Fibroblast of skin of left quadriceps (primary cell): ENCODE results near the gene TNNI3K.

ENCODE experiments used
- DNase-seq, 2 experiments: peaks; one replicate each; pipeline ENCODE4 v3.0.0-alpha.2; 2013; ENCODE audit warnings: low read depth in 2 of 2

TNNI3K gene

DNA sequence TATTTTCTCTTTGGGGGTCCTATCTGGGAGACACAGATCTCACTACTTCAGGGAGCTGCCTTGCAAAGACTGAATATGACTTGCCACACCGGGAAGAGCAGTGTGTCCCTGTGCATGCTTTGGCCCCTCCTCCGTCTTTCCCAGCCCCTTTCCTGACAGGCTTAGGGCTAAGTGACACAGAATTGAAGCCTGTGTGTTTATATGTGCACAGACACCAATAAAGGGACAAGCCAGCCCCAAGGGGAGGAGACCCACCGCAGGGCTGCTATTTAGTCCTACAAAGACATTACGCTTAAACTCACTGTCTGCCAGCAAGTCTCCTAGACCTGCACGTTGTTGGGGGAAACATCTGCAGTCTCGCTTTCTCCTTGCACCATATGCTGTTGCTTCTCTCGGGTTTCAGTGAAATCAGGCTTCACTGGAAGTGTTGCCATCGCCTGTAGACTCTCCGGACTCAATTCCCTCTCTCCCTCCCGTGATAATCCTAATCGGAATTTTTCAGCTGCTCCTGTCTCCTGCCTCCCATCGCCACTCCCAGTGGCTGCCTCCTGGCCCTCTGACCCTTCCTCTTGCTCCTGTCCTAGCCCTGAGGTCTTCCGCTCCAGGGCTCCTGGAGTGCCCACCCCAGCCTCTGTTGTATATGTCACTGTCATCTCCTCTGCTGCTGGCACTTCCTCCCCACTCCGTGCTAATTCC is 335.8 kb downstream of the TNNI3K start:
- no peak for DNase-seq

DNA sequence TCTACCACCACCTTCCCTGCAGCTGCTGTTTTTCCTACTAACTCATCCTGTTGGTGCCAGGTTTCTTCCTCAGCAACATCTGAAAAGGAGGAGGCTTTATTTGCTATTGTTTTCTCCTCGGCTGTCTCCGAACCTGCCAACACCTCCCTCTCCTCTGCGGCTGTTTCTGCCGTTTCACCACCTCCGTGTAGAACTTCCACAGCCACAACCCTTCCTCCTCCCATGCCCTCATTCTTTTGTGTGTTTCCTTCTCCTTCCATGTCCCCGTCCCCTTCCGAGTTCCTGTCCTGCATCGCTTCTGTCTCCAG is 336.3 kb downstream of the TNNI3K start:
- no peak for DNase-seq

DNA sequence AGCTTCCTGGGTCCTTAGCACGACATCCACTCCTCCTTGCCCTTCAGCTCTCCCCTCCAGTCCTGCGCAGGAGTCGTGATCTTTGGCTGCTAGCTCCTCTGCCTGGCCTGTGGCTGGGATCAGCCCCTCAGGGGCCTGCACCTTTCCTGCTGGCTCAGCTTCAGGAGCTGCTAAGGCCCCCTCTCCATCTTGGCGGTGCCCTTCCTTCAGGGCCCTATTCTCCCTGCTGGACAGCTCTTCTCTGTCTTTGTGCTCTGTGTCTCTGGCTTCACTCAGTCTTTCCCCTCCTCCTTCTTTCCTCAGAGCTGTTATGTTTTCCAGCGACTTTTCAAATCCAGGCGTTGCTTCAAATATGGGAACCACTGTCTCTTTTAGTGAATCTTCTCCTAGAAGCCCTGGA is 336.7 kb downstream of the TNNI3K start:
- DNase-seq: no peak

DNA sequence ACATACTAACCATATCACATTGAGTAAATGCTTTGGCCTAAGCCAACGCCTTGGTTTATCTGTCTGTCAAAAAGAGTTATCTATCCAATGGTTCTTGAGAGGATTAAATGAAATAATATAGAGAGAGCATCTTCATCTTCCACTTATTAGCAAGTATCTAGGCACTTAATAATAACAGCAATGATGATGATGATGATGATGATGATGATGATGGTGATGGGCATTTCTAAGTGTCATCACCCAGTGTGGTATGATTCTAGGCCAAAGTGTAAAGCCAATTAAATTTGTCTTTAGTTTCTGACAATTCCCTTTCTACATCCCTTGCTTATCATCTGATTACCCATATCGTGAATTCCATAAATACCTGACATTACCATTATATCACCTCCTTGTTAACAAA is 342.9 kb downstream of the TNNI3K start:
- no peak for DNase-seq

DNA sequence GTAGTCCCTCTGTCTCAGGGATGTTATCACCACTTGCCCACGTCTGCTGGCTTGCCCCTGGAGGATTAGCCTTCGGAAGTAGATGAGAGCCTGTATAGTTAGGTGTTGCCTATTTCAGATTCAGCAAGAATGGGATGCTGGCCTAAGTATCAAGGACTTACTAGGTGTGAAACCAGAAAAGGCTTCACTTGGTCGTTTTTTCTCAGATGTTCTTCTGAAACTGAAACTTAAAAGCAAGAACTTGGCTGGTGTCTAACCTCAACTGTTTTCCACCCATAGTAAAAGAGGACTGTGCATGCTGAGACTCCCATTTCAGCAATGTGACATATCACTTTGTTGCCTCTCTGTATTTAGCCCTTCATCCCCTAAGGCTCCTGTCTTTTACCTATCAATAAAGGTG is 344.2 kb downstream of the TNNI3K start:
- DNase-seq: no peak

DNA sequence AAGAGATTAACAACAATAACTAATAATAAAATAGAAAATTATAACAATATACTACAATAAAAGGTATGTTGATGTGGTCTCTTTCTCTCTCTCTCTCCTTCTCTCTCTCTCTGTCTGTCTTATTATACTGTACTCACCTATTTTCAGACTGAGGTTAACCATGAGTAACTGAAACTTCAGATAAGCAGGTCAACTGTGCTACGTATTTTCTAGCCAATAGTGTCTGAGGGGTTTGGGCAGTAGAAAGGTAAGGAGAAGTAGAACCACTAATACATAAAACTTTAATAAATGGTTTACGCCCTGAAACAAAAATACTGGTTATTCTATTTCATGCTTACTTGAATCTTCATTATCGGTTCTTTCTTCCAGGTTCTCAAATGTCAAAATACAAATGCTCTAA is 348.2 kb downstream of the TNNI3K start:
- no peak for DNase-seq

DNA sequence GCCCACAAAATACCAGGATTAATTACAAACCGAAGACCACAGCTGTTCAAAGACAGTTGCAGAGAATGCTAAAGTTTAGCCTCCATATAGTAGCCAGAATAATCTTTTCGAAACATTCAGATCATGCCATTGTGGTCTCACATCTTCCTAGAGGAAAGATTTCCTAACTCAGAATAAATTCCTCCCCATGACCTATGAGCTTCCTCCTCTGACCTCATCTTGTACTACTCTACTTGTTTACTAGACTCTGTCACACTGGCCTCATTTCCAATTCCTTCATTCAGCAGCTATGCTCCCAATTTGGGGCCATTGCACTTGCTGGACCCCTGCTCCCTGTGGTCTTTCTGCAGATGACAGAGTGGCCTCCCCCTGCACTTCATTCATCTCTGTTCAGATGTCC is 349.0 kb downstream of the TNNI3K start:
- DNase-seq: no peak

DNA sequence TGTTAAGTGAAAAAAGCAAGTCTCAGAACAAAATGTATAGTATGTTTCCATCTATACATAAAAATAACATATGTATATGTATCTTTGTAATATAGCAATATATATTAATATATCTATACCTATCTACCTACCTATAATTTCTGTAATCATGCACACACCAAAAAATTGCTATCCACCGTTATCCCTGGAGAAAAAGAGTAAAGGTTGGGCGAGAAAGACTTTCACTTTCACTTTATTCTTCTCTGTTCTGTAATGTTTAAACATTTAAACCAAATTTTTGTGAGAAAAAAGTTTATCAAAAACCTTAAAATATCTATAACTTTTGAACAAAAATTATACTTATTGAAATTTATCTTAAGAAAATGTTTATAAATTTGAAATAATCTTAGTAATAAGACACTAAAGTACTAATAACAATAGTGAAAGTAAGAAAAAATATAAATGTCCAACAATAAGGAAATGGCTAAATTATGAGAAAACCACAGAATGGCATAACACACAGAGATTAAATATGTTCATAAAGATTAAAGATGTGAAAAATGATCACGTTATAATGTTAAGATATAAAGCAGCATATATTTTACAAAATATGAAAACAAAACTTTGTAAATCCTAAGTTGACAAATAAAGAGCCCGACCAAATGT is 351.2 kb downstream of the TNNI3K start:
- no peak for DNase-seq

DNA sequence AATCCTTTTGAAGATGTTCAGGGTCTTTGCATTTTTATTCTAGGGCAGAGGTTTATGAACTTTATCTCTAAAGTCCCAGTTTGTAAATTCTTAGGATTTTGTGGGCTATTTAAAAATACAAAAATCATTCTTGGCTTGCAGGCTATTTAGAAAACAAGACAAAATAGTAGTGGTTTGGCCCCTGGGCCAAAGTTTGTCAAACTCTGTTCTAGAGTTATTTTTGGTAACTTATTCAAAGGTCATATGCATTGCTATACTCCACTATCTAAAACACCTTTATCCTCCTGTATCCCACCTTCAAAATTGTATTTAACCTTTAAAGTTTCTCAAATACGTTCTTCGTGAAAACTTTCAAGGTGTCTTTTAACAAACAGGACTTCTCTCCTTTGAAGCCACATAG is 352.7 kb downstream of the TNNI3K start:
- no peak for DNase-seq

DNA sequence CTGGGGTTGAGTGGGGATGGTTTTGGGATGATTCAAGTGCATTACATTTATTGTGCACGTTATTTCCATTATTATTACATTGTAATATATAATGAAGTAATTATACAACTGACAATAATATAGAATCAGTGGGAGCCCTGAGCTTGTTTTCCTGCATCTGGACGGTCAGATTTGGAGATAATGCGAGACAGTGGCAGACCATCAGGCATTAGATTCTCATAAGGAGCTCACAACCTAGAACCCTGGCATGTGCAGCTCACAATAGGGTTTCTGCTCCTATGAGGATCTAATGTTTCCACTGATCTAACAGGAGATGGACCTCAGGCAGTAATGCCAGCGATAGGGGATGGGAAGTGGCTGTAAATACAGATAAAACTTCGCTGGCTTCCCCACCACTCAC is 355.1 kb downstream of the TNNI3K start:
- DNase-seq: no peak

DNA sequence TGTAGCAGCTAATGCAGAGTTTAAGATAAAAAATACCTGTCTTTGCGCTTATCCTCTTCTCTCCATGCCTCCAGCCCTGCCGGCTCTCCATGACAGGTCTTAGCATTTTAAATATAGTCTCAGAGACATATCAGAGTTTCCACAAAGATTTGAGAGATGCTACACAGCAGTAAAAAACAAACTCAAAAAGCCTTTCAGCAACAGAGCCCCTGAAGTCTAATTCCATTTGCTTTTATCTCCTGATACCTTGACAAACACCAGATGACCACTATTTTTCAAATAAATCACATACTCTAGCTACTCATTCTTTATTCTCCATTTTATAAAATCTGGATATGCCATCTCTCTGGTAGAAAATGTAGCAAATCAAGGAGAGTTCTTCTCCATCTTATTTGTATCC is 356.8 kb downstream of the TNNI3K start:
- DNase-seq: no peak

DNA sequence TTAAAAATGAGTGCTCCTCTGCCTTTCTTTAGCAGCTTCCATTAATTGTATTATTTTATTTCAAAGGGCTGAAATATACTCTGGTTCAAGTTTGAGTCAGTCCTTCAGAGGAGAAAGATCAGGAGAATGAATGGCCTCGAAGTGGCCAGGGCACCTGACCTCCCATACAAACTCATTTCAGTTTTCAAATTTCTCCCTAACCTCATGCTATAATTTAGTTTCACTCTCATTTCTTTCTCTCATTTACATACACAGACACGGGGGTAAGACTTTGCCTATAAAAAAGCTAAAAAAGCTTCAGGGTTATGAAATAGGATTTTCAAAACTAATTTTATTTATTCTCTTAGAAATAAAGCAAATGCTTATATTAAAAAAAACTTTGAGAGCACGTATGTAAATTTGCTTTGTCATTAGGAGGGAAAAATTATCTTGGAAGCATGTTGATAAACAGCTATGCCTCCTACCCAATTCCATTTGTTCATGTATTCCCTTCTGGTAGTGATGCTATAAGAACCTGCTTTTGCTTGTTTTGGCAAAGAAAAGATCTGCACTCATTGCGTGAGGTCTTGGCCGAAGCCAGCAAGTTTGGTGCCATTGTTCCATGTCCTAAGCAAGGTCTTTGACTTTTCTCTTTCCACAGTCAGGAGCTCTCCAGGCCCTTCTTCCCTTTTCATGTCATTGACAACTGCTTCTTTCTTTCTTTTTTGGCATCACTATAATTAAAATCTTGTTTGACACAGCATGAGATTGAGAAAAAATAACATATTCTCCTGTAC is 357.6 kb downstream of the TNNI3K start:
- DNase-seq: no peak
